C1 segment of cervical spinal cord (tissue), 14 donors: Measurements from ENCODE around the gene MCOLN3.
A peak's percentile ranks its signal among the peaks of the same experiment; 100 is the strongest.
"Not testable (repeated sequence)": the region's sequence is repeated elsewhere in the genome, so short reads cannot be mapped to it uniquely, and the experiment has no call there.

Source experiments
- DNase-seq, 14 donors: peaks; one replicate each; lab custom pipeline; 2025; lab: John Stamatoyannopoulos, UW

Gene MCOLN3

DNA sequence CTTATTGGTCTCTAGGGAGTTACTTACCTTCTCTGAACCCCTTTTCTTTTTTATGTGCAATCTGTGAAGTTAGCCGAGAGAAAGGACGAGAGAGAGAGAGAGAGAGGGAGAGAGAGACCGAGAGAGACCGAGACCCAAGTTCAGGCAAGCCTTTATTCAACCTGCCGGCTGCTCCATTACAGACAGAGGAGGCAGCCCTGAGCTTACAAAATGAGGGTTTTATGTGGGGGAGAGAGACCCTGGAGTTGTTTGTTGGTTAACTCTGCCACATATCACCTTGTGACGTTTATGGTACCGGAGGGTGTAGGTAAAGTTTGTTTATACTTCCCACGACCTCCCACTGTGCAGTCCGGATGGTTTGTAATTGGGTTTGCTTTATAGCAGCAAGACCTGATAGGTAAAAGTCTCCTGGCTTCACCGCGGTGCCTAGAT is 1.5 kb upstream of the MCOLN3 start:
- no peak for DNase-seq

DNA sequence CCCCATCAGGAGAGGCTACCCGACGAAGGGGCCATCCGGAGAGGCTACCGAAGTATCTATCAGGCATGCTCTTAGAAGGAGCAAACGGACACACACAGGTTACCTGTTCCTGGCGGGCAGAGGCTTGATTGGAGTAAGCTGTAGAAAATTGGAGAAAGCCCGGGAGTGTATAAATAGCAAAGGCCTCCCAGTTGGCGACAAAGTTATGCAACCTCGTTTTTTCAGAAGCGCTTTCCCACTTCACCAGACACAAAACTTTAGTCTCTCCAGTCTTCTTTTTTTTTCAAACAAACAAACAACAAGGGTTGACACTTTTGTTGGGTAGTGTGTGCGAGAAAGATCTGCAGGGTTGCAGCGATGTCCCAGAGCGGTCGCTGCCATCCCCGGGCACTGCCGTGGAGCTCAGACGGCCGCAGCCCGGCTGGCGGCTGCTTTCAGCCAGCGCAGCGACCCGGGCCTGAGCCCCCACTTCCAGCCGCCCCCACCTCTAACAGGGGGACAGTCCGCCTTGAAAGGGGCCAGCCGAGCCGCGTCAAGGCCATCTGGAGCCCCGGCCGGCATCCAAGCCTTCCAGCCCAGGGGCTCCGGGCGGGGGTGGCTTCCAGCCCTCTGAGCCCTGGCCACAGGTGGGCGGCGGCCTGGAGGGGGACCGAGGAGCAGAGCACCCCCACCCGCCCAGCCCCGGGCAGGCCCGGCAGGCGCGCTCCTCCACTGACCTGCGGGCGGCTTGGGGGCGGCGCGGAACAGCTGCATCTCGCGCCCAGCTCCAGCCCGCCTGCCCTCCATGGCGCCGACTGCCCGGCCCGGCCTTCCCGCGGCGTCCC is 616 bp downstream of the MCOLN3 start:
- no peak for DNase-seq

DNA sequence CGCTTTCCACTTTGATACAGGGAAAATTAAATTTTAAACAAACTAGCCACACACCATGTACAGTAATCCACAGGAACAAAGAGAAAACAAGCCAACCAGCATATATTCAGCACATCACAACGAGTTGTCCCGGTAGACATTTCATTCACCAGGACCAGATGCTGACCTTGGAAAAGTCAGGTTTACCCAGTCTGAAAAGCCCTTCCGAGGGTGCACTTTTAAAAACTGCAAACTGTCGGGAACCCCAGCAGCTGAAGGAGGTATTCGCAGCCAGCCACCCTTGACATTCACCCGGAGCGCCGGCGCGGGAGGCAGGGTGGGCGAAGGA is 1.2 kb downstream of the MCOLN3 start:
- no peak for DNase-seq

DNA sequence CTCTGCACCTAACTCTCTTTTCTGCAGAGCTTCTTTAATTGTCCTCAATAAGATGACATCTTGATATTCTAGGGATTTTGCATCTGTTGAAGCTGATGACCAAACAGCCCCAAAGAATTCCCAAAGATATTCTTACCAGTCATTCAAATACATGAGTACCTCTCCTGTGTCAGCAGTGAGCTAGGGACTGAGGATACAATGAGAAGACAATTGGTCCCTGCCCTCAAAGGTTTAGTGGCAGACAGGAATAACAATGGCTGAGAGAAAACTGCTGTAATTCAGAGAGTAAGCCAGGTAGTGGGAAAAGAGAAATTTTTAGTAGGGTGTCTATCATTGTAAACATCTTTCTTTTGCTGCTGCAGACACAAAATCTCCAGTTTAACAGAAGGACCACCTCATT is 5.9 kb downstream of the MCOLN3 start:
- DNase-seq, result no peak

DNA sequence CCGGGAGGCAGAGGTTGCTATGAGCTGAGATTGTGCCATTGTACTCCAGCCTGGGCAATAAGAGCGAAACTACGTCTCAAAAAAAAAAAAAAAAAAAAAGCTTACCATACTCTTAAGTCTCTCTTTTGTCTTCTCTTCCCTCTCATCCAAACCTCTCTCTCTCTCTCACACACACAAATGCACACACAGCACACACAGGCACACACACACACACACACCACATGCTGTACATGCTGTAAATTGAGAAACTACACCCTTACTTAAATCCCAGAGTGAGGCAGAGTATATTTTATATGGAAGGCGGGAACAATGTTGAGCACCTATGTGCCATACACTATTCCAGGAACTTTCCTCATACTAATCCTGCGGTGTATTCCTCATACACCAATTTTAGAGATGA is 6.5 kb downstream of the MCOLN3 start:
- no peak for DNase-seq

DNA sequence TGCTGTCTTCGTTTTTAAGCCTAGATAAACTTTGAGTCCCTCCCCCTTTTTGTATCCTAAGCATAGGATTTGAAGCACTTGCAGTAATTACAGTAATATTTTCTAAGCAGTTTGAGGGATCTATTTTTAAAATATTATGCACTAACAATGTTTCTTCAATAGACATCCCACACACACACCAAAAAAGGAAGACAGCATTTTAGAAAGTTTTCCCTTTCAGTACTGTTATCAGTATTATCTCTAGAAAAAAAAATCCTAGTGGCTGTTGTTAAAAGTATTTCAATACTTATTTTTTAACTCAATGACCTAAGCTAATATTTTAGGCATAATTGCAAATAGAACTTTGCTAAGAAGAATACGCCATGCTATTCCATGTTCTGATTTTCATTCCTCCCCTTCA is 15.1 kb downstream of the MCOLN3 start:
- DNase-seq, result no peak

DNA sequence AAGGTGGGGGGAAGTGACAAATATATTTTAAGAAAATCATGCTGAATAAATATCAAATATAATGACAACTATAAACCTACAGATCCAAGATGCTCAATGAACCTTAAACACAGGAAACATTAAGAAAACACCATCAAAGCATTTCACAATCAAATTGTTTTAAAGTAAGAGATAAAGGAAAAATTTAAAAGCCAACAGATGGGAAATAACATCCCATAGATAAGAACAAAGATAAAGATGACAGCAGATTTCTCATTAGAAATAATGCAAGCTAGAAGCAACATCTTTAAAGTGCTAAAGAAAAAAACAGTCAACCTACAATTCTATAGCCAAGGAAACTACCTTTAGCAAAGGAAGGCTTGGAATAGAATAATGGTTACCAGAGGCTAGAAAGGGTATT is 17.8 kb downstream of the MCOLN3 start:
- DNase-seq, result no peak

DNA sequence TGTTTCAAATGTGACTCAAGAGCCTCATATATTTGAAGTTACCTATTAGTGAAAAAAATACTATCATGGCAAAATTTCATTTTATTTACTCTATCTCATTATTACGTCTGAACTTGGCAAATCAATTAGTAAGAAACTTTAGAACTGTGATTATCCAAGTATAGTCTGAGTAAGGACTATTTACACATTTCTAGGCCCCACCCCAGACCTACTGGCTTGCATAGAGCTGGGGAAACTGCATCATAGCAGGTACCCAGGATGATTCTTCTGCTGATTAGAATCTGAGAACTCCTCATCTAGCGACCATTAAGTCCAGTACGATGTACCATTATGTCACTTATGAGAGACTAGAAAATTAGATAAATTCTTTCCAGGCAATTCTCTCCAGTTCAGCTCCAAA is 20.1 kb downstream of the MCOLN3 start:
- DNase-seq, result no peak

DNA sequence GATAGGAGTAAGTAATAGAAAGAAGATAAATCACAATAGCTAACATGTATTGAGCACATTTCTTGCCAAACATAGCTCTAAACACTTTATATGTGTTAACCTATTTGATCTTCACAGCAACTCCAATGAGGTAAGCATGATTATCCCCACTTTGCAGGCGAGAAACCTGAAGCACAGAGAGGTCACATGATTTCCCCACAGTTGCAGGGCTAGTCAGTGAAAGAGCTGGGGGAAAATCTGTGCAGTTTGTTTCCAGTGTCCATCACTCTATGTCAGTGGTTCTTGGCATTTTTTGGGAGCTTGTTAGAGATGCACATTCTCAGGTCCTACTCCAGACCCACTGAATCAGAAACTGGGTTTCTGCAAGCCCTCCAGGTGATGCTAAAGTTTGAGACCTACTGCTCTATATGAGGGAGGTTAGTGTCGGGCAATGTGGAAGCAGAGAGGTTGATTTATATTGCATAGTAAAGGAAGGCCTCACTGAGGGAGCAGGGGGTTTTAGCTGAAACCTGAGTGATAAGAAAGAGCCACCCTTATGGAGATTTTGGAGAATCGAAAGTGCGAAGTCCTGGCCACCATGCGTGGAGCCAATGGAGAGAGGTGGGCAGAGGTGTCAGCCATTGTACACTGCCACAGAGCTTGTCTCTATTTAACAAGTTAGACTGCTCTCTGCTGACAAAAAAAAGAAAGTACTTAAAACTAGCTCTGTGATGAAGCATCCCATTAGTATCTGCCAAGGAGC is 20.9 kb downstream of the MCOLN3 start:
- no peak for DNase-seq

DNA sequence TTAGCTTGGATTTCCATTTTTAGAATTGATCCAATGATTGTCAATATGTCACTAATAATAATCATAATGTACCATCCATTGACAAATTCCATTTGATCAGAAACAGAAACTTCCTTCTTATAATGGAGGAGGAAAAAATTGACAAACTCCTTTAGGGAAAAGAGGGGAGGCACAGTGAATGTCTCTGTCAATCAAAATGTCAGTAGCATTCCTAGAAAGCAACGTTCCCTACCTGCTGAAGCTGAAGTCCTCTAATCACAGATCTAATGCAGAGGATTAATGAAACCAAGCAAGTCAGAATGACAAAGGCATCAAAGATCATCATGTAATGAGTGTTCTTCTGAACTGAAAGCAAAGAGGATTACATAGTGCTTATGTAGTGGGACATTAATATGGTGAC is 22.4 kb downstream of the MCOLN3 start:
- no peak for DNase-seq

DNA sequence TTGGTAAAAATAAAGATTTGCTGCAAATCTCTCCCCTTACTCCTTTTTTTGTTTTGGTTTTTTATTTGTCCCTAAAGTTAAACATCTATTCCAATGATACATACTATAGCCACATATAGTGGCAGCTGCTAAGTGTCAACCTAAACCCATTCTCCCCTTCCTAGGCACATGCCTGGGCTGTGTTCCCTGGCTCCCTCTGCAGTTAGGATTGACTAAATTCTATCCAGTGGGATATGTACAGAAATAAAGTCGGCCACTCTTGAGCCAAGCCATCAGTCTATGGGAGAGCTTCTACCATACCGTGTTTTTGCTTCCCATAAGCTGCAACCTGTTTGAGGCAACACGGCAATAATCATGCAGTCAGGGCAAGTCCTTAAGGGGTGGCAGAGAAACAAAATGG is 23.6 kb downstream of the MCOLN3 start:
- DNase-seq, result no peak

DNA sequence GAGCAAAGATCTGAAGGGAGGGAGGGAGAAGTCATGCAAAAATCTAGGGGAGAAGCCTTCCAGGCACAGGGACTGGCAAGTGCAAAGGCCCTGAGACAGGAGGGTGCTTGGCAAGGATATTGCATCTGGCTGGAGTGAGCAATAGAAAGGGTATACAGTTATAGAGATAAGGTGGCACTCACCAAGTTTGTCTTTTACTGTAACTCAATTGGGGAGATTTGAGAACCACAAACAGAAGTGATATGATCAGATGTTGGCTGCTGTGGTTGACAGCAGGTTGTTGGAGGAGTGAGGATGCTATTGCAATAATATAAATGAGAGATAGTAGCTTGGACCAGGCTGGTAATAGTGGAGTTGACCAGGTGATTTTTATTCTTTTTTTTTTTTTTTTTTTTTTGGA is 25.6 kb downstream of the MCOLN3 start:
- DNase-seq, result no peak

DNA sequence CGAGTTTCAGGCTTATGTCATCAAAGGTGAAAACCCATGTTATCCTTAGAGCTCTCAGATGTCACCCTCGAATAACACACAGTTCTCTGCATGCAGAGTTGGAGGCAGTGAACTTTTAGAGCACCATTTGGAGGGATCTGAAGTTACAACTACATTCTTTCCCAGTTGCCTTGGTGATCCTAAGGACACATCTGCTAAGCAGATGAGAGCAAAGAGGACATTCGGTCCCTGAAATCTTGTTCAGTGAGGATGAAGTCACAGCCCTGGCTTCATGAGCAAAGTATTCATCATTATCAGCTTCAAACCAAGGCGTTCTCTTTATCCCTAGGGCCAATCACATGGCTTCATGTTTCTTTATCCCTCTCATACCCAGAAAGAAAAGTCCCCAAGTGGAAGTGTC is 28.3 kb downstream of the MCOLN3 start:
- DNase-seq, result no peak

DNA sequence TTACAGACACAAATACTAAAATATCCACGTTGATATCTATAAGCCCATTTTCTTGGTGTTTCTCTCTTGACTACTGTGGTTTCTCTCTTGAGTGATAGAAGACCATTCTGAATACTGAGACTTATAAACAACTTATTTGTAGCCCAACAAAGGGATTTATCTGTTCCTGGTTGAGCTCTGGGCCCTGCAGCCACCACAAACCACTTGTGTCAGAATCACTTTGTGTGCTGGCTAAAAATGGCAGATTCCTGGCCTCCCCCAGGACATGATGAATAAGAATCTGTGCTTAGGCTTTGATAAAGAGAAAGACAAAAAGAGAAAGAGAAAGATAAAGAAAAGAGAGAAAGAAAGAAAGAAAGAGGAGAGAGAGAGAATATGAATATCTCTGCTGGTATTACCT is 32.5 kb downstream of the MCOLN3 start:
- DNase-seq, result no peak

DNA sequence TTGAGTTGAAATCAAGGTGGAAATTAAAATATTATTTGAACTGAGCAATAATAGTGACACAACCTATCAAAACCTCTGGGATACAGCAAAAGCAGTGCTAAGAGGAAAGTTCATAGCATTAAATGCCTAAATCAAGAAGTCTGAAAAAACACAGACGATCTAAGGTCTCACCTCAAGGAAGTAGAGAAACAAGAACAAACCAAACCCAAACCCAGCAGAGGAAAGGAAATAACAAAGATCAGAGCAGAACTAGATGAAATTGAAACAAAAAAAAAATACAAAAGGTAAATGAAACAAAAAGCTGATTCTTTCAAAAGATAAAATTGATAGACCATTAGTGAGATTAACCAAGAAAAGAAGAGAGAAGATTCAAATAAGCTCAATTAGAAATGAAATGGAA is 42.7 kb downstream of the MCOLN3 start:
- not testable (repeated sequence) for DNase-seq

DNA sequence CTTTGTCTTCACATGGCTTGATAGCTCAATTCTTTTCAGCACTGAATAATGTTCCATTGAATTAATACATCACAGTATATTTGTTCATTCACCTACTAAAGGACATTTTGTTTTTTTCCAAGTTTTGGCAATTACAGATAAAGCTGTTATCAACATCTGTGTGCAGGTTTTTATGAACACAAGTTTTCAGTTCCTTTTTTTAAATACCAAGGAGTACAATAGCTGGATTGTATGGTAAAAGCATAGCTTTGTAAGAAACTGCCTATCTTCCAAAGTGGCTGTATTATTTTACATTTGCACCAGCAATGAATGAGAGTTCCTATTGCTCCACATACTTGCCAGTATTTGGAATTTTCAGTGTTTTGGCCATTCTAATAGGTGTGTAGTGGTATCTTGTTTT is 46.6 kb downstream of the MCOLN3 start:
- DNase-seq, result no peak

DNA sequence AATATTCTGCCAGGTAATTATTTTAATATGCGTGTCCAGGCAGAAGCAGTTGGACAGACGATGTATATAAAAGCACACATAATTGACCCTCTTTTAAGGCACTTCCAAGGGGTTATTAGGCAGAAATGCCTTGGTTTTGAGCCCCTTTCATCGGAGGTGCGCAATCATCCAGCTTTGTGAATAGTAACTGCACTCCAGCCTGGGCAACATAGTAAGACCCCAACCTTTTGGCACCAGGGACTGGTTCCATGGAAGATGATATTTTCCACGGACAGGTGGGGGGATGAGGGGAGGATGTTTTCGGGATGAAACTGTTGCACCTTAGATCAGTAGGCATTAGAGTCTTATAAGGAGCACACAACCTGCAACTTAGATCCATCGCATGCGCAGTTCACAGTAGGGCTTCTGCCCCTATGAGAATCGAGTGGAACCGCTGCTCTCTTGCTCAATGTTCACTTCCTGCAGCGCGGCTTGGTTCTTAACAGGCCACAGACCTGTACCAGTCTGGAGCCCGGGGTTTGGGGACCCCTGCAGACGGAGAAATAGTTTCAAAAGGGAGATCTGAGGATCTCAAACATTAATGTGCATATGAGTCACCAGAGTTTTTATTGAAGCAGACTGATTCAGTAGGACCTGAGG is 49.5 kb downstream of the MCOLN3 start:
- DNase-seq, result no peak

DNA sequence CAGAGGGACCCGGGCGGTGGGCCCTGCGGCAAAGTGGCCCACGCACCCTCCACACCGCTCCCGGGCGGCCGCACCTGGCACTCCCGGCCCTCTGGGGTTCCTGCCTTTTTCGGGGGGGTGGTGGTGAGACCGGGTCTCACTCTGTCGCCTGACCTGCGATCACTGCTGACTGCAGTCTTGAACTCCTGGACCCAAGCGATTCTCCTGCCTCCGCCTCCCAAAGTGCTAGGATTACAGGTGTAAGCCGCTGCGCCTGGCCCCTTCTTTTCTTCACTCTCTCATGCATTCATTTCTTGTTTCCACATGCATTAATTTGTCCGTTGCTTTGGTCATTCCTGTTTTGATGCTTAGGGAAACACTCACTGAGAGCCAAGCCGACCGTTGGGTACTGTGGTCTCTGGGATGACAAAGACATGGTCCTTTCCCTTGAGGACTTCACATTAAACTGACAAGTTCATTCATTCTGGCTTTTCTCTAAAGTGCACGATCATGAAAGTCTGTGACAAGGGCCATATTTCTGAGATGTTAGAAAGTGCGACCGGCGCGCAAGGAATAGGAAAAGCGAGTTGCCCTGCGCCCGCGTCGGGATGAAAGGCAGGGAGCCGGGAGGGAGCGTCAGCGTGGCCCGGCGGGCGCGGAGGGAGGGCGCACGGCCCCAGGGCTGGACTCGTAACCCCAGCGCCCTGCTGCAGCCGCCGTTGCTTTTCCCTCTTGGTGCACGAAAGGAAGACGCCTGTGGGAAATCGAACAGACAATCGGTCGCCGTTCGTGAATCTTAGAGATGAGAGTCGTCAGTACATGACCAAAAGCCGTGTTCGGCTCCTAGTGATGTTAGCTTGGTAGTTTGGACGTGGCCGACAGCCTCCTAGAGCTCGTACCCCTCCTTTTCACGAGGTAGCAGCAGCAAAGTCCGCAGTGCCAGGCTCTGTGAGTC is 50.4 kb downstream of the MCOLN3 start:
- peak in 1 of 14 donors; percentile 10 for DNase-seq

DNA sequence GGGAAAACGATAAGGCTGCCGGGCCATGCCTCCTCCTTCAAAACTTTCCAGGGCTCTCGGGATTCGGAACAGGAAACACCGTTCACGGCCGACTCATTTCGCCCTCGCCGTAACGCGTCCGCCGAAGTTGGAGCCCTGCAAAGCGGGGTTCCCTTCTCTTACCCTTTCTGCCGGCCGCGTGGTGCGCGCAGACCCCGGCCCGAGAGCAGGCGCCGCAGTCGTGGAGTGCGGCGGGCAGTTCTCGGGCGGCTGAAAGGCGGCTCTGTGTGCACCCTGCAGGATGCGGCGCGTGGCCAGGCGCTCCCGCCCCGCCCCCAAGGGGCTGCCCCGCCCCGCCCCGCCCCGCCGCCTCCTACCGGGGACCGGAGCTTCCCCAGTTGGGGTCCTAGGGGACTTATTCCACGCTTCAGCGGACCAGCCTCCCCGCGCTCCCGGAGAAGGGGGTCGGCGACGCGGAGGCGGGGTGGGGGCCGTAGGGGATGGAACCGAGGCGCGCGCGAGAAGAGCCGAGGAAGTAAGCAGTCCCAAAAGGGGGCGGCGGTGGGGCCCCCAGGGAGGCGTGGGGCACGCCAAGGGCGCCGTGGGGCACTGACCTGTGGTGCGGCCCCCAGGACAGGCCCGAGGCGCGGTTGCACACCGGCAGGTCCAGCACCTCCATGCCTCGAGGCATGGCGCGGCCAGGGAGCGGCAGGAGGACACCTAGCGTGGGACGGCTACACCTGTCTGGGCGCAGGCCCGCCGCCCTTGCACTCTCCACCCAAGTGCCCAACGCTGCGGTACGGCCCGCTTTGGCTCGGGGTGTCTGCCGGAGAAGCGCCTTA is 51.2 kb downstream of the MCOLN3 start, which contains the start of gene MCOLN2:
Gene MCOLN2 (minus strand): TSS at position 268 of the 821 bp plus-strand sequence. CDS start 241 bp downstream, at position 27.
- DNase-seq, result peak in 5 of 14 donors; percentile 6 to 25 (median 7)

DNA sequence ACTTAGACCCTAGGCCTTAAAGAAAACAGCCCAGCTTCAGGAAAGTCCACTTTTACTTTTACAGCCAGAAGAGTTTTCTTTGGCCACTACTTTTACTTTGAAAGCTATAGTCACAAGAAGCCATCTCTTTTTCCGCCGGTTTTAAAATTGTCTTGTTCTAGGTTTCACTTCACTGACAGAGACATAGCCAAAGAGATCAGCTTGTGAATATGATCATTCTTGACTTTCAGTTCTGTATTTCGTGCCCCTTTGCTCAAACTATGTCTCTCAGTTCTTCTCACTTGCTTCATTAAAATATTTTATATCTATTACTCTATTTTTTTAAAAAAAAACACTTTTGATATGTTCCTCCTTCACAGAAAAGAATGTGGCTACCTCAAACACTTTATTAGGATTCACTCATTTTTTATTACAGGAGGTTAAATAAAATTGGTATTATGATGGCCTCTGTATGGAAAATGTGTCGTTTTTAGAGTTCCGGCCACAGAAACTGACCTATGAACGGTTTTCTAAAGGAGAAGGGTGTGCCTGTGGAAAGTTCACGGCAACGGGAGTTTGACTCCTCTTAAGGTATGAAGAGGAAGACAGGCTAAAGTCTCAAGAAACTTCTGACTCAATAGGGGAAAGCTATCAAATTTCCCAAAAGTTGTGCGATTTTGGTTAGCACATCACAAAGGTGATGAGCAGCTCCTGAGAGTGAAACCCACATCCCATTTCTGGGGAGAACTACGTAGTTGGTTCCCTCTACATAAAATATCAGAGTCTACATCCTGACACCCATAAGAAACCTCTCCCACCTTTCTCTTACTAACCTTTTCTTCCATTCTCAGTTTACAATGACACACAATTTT is 52.6 kb downstream of the MCOLN3 start:
- no peak for DNase-seq
